ENCODE measurements around the gene DNAI2.

The DNAI2 gene

DNA sequence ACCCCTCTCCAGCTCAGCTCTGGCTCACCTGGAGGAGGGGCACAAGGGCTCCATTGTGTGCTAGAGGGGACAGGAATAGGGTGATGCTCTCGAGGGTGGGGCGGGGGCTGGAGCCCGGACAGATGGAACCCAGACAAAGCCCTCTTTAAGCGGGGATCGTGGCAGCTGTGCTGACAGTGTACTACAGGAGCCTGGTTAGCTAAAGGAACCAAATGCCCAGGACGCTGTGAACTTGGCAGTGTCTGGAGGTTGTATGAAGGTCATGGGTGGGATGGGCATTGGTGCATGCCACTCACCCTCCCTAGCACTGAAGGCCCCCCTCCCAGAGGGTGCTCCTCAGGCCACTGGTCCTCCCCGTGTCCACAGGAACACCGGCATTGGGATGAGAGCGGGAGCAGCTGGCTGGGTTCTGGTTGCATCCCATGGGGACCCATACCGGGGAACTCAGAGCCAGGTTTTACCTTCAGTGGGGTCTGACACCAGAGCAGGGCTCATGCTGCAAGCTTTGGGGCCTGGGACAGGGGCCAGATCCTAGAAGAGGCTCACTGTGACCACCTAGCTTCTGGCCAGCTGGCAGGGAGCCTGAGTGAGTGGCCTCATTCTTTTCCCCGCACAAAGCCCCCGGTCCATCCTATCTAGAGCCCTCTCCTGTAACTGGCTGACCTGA lies 63.9 kb downstream of the DNAI2 start:
- no peak for DNase-seq (ENCODE audit: low read depth in 2 of 3, low spot score in 1 of 3)

DNA sequence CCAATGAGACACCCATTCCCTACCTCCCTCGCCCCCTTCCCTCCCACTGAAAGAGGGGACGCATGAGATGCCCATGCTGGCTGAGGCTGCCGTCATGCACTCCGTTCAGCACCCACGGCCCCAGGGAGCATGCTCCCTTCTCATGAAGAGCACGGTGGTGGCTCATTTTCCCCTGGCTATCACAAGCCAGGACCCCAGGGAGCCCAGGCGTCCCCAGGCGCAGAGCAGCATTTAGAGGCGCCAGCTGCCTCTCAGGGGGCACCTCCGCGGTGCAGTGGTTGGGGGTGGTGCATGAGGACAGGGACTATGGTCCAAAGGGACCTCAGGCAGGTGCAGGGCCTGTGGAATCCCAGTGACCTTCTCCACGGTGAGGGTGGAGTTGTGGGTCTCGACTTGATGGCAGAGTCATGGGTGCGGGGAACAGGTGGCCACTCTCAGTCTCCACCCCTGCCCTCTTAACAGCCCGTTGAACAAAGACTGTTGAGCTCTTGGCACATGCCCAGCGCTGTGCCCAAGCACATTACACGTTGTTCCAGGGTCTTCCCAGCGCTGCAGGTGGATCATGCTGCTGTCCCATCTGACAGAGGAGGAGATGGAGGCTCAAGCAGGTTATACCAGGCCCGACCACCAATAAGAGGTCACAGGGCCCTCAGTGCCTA lies 65.6 kb downstream of the DNAI2 start:
- DNase-seq (ENCODE audit: low read depth in 2 of 3, low spot score in 1 of 3): no peak

GRCh38 chr17:74340470-74341023 lies 66.5 kb downstream of the DNAI2 start:
- no peak for DNase-seq (ENCODE audit: low read depth in 2 of 3, low spot score in 1 of 3)

DNA sequence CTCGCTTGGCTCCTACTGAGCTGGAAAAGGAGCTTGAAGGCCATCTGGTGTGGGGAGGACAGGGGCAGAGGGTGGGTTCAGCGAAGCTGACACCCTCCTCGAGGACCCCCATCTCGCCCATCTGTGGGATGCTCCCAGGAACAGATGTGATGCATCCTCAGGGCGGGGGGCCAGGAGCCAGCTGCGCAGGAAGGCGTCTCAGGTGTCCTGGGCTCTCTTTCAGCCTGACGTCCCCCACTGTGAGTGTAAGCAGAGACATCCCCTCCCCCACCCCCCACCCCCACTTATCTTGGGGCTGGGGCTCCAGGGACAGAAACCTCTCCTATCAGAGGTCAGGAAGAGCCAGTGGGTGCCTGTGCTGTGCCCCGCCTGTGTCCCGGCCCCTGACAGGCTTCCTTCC lies 68.2 kb downstream of the DNAI2 start:
- DNase-seq (ENCODE audit: low read depth in 2 of 3, low spot score in 1 of 3): no peak

- no peak for DNase-seq (ENCODE audit: low read depth in 2 of 3, low spot score in 1 of 3)
Measured at GRCh38 chr17:74343121-74343520, 69.1 kb downstream of the DNAI2 start.

- DNase-seq (ENCODE audit: low read depth in 2 of 3, low spot score in 1 of 3): no peak
Measured at GRCh38 chr17:74343526-74344284, 69.7 kb downstream of the DNAI2 start.

DNA sequence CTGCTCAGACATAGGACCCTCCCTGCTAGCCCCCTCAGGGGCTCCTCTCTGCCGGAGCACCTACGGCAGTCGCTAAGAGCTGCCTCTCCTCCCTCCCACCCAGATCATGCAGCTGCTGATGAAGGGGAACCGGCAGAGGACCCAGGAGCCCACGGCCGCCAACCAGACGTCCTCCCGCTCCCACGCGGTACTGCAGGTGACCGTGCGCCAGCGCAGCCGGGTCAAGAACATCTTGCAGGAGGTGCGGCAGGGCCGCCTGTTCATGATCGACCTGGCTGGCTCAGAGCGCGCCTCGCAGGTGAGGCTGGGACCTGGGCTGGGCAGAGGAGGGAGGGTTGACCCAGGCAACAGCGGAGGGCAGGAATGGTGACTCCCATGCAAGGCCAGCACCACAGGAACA lies 70.6 kb downstream of the DNAI2 start:
- DNase-seq (ENCODE audit: low read depth in 2 of 3, low spot score in 1 of 3): no peak

- DNase-seq (ENCODE audit: low read depth in 2 of 3, low spot score in 1 of 3): no peak
Measured at GRCh38 chr17:74345433-74346241, 71.6 kb downstream of the DNAI2 start.

GRCh38 chr17:74347646-74348045 lies 73.6 kb downstream of the DNAI2 start:
- no peak for DNase-seq (ENCODE audit: low read depth in 2 of 3, low spot score in 1 of 3)

DNA sequence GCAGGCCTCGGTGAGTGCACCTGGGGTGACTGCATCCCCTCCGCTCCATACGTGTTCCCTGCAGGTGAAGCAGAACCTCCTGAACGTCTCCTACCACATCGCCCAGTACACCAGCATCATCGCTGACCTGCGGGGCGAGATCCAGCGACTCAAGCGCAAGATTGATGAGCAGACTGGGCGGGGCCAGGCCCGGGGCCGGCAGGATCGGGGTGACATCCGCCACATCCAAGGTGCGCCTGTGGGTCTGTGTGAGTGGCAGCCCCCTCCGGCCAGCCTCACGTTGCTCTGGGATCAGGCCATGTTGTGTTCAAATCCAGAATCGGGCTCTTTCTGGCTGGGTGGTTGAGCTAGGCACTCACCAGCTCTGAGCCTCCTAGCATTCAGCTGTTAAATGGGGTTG lies 75.1 kb downstream of the DNAI2 start:
- no peak for DNase-seq (ENCODE audit: low read depth in 2 of 3, low spot score in 1 of 3)

- DNase-seq (ENCODE audit: low read depth in 2 of 3, low spot score in 1 of 3): no peak
Measured at GRCh38 chr17:74350486-74350885, 76.5 kb downstream of the DNAI2 start.

DNA sequence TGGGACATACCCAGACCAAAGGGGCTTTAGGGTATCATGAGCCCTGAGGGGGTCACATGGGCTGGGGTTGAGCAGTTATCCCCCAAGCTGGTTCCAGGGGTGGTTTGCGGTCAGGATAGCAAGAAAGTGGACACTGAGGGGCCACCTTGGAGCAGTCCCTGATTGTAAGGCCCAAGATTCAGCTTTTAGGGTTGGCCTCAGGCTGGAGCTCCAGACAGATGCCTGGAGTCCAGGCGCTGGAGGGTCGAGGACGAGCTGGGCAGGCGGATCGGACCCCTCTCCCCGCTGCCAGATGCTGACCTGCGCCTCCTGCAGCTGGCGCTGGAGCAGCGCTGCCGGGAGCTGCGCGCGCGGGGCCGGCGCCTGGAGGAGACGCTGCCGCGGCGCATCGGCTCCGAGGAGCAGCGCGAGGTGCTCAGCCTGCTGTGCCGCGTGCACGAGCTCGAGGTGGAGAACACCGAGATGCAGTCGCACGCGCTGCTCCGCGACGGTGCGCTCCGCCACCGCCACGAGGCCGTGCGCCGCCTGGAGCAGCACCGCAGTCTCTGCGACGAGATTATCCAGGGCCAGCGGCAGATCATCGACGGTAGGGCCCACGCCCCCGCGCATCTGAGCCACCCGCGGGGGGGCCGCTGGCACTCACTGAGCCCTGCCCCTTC lies 77.6 kb downstream of the DNAI2 start:
- no peak for DNase-seq (ENCODE audit: low read depth in 2 of 3, low spot score in 1 of 3)

- no peak for DNase-seq (ENCODE audit: low read depth in 2 of 3, low spot score in 1 of 3)
Measured at GRCh38 chr17:74353446-74354060, 79.5 kb downstream of the DNAI2 start.

DNA sequence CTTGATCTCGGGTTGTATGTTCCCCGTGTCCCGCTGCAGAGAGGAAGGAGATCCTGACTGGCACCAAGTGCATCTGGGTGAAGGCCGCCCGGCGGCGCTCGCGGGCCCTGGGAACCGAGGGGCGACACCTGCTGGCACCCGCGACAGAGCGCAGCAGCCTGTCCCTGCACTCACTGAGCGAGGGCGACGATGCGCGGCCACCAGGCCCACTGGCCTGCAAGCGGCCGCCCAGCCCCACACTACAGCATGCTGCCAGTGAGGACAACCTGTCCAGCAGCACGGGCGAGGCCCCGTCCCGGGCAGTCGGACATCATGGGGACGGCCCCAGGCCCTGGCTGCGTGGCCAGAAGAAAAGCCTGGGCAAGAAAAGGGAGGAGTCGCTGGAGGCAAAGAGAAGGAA lies 80.1 kb downstream of the DNAI2 start:
- DNase-seq (ENCODE audit: low read depth in 2 of 3, low spot score in 1 of 3): peak; percentile 58 to 63 (median 60)

GRCh38 chr17:74354561-74354960 lies 80.5 kb downstream of the DNAI2 start:
- DNase-seq (ENCODE audit: low read depth in 2 of 3, low spot score in 1 of 3): no peak

- no peak for DNase-seq (ENCODE audit: low read depth in 2 of 3, low spot score in 1 of 3)
Measured at GRCh38 chr17:74355065-74355464, 81.0 kb downstream of the DNAI2 start.

- DNase-seq (ENCODE audit: low read depth in 2 of 3, low spot score in 1 of 3): no peak
Measured at GRCh38 chr17:74356646-74357465, 82.8 kb downstream of the DNAI2 start.

- DNase-seq (ENCODE audit: low read depth in 2 of 3, low spot score in 1 of 3): no peak
Measured at GRCh38 chr17:74357466-74357809, 83.4 kb downstream of the DNAI2 start.

GRCh38 chr17:74358697-74359096 lies 84.7 kb downstream of the DNAI2 start:
- DNase-seq (ENCODE audit: low read depth in 2 of 3, low spot score in 1 of 3): no peak

All from stimulated activated CD4-positive, alpha-beta T cell treated with anti-CD3 and anti-CD28 coated beads, Interleukin-12 subunit alpha, Interleukin-12 subunit beta, amount 100 ng/mL, for 48 hours (primary cell).